Esophagus (tissue), 2 donors: Measurements from ENCODE around the gene ARSB. TPM values are rescaled to one million over a fixed set of nuclear protein-coding genes. Genes with fewer than 3 reads are reported as not detected.

Source experiments
- H3K27ac ChIP-seq, 2 donors: one replicate each; pipeline ENCODE4 v1.5.1; 2013; ENCODE audit warnings: low read depth in 2 of 2, mild to moderate bottlenecking in 2 of 2, inconsistent platforms in 1 of 2, low read length in 1 of 2, moderate library complexity in 1 of 2
- H3K27me3 ChIP-seq, 2 donors: one replicate each; pipeline ENCODE4 v1.6.1; 2013; ENCODE audit warnings: low read length in 2 of 2, control low read depth in 1 of 2, mild to moderate bottlenecking in 1 of 2; ENCODE audit not compliant: insufficient read depth in 2 of 2, control insufficient read depth in 1 of 2
- H3K36me3 ChIP-seq, 2 donors: one replicate each; pipeline ENCODE4 v1.6.1; 2013; ENCODE audit warnings: low read length in 1 of 2; ENCODE audit not compliant: control insufficient read depth in 2 of 2, insufficient read depth in 2 of 2
- H3K4me1 ChIP-seq, 2 donors: one replicate each; pipeline ENCODE4 v1.6.1; 2013; ENCODE audit warnings: low read length in 1 of 2; ENCODE audit not compliant: control insufficient read depth in 2 of 2, insufficient read depth in 2 of 2
- H3K4me3 ChIP-seq, 2 donors: one replicate each; pipeline ENCODE4 v1.5.1; 2013; ENCODE audit warnings: low read length in 2 of 2, mild to moderate bottlenecking in 2 of 2, low read depth in 1 of 2, moderate library complexity in 1 of 2
- H3K9me3 ChIP-seq, 2 donors: one replicate each; pipeline ENCODE4 v1.6.1; 2013; ENCODE audit warnings: mild to moderate bottlenecking in 2 of 2, low read depth in 1 of 2, low read length in 1 of 2, moderate library complexity in 1 of 2; ENCODE audit not compliant: control insufficient read depth in 2 of 2, insufficient read depth in 1 of 2
- WGBS, 2 donors: extraction: QIAGEN DNeasy Blood & Tissue Kit; methylation state at CpG; one replicate each; pipeline ENCODE4 v1.1.7; 2013; 5-methylcytosine and 5-hydroxymethylcytosine counted together
- polyA plus RNA-seq, 2 donors: library from polyadenylated mRNA; stranded (reverse); fragments of 200-250 nt; gene quantifications; one replicate each; pipeline ENCODE4 v1.2.3, GENCODE V29; 2013
- donor health status: healthy with polysubstance abuse.
- donor health status: Bipolar disorder and iron deficiency.

The ARSB gene
- polyA plus RNA-seq, 2 donors, result 0.61 to 1.7 TPM

DNA sequence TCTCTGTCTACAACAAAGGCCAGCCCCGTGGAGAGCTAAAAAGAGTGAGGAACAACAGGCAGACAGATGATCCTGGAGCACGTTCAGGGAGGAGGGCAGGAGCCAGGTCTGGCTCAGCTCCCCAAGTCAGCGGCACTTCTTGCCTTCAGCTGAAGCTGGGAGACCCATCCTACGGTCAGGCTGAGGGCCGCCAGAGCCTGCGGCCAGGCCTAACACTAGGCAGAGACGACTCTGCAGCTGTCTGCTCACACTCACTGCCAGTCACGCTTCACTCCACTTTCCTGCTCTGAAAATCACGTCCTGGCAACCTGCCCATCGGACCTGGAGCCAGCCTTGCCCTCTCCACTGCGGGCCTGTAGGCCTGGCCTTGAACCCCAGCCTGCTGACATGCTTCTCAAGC is 175.7 kb downstream of the ARSB start:
- Histone ChIP-seq H3K4me1 (no peaks in the 10 kb centered on the region), H3K9me3 (no peaks in the 10 kb centered on the region), H3K27ac (no peak overlapping the region), H3K4me3 (no peak overlapping the region), H3K36me3 (no peaks in the 10 kb centered on the region), H3K27me3 (no peaks in the 10 kb centered on the region)
- 70 to 75% methylated on average over 10 to 11 of the region's 11 CpGs for WGBS, 2 donors

DNA sequence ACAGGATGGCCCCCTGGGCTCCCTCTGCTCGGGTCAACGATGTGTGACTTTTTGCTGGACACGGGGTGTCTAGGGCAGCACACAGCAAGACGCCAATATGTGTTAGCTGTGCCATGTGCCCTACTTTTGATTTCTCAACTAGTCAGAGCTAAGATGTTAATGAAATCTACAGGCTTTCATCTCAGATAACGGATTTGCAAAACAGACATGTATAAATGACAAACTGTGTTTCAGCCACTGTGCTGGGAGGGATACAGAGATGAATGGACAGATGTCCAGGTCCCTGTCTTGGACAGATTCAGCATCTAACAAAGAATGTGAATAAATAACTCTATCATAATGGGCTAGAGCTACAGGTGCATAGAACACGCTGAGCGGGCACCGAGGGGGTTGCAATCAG is 176.3 kb downstream of the ARSB start:
- Histone ChIP-seq H3K27ac (no peak overlapping the region), H3K4me3 (no peak overlapping the region), H3K4me1 (no peaks in the 10 kb centered on the region), H3K36me3 (no peaks in the 10 kb centered on the region), H3K27me3 (no peaks in the 10 kb centered on the region), H3K9me3 (no peaks in the 10 kb centered on the region)
- 91 to 93% methylated on average over 8 of the region's 8 CpGs for WGBS, 2 donors

DNA sequence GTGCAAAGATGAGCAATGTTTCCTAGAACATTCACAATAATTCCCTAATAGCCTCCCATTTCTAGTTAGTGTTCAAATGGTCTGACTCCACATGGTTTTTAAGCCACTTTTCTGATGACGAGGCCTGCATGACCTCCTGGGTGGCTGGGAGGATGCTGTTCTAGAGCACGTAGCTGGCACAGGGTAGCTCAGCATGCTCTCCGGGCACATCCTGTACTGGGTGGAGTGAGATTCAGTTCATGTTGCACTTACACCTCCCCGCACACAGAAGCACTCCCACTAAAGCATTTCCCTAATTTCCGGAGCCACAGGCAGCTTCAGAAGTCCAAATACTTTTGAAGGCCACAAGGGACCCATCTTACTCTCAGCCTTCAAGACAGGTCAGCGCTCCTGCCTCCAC is 176.7 kb downstream of the ARSB start:
- Histone ChIP-seq H3K27me3 (no peaks in the 10 kb centered on the region), H3K4me1 (no peaks in the 10 kb centered on the region), H3K4me3 (no peak overlapping the region), H3K9me3 (no peaks in the 10 kb centered on the region), H3K36me3 (no peaks in the 10 kb centered on the region), H3K27ac (no peak overlapping the region)
- 91 to 95% methylated on average over 6 of the region's 6 CpGs for WGBS, 2 donors

DNA sequence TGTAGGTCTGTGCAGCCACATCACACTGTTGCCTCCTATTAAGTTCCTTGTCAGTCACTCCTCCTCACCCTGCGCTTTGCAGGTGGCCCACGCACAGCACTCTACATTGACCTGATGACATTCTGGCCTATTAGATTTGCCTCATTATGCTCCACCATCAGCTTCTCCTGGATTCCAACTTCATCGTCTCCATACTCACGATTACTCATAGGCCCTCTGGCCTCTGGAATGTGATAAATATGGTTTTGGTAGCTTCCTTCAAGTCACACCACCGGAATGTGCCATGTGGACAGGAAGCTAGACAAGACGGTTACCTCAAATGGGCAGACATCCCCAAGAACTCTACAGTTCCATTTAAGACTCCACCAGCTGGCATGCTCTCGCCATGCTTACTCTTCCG is 178.6 kb downstream of the ARSB start:
- Histone ChIP-seq H3K4me1 (no peaks in the 10 kb centered on the region), H3K4me3 (no peak overlapping the region), H3K36me3 (no peaks in the 10 kb centered on the region), H3K9me3 (peaks cover 0 to under 1% of the 10 kb centered on the region in 2 donors), H3K27ac (no peak overlapping the region), H3K27me3 (no peaks in the 10 kb centered on the region)
- WGBS, 2 donors, result 93 to 95% methylated on average over 8 of the region's 8 CpGs

DNA sequence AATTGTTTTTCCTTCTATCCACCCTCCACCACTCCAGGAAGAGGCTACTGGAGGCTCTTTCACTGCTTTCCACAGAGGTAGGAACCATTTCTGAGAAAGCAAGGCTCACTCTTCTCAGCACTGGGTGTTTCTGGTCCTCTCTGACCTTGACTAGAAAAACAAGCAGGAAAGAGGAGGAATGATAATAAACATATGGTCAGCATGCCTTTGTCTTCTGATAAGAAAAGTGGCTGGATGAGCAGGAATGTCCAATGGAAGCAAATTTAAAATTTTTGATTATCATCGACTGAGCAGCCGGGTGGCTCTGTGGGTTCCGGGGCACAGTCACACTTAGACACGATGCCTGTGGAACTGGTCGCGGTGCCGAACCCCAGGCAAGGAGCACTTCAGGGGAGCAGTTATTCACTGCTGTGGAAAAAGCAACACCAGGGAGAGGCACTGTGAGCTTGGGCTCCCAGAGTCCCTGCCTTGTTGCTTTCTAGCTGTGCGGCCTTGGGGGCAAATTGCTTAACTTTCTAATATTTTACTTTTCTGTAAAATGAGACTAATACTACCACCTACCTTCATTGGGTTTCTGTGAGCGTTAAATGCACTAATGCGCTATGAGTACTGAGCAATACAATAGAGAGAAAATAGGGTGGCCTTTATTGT is 179.5 kb downstream of the ARSB start:
- Histone ChIP-seq H3K9me3 (peaks cover 0 to 5% of the 10 kb centered on the region in 2 donors), H3K27me3 (no peaks in the 10 kb centered on the region), H3K4me3 (no peak overlapping the region), H3K27ac (no peak overlapping the region), H3K36me3 (no peaks in the 10 kb centered on the region), H3K4me1 (no peaks in the 10 kb centered on the region)
- WGBS, 2 donors, result 97% methylated on average over 10 of the region's 10 CpGs

DNA sequence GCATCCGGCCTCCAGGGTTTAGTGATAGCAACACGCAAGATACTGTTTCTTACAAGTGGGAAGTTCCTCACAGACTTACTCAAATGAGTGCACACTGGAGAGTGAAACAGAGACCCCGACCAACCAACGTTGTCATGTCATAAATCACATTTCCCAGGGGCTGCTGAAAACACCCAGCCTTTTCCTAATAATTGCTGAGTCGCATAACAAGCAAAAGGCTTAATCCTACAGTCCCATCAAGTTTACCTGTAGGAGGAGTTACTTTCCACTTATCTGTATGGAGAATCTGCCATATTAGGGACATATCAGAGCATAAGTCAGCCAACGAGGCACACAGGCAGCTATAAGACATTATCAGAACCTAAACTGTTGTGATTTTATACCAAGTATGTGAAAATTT is 180.1 kb downstream of the ARSB start:
- Histone ChIP-seq H3K27me3 (no peaks in the 10 kb centered on the region), H3K9me3 (peaks cover 0 to 5% of the 10 kb centered on the region in 2 donors), H3K4me3 (no peak overlapping the region), H3K4me1 (no peaks in the 10 kb centered on the region), H3K36me3 (no peaks in the 10 kb centered on the region), H3K27ac (no peak overlapping the region)
- WGBS, 2 donors, result 85 to 89% methylated on average over 6 of the region's 6 CpGs

DNA sequence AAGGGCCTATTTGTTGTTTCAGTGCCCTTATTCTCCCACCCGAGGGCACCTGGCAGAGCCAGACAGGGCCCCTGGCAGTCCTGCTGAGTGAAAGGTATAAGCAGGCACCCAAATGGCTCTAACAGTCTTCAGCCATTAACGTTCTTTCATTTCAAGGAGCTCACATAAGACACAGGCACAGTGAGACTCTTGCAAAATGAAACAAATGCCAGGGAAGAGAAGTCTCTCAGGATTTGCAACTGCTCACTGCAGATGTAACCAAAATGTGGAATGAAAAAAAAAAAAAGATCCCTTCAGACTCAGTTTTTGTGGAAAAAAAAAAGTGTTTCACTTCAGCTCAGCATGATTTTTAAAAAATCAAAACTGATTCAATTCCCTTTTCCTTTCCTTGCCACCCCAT is 181.2 kb downstream of the ARSB start:
- no peaks in the 10 kb centered on the region for H3K4me1 ChIP-seq
- WGBS, 2 donors, result 83% methylated on average over 2 of the region's 2 CpGs
- H3K36me3 ChIP-seq, result no peaks in the 10 kb centered on the region
- H3K27ac ChIP-seq, result no peak overlapping the region
- no peak overlapping the region for H3K4me3 ChIP-seq
- peaks cover 0 to 5% of the 10 kb centered on the region in 2 donors for H3K9me3 ChIP-seq
- H3K27me3 ChIP-seq, result no peaks in the 10 kb centered on the region

DNA sequence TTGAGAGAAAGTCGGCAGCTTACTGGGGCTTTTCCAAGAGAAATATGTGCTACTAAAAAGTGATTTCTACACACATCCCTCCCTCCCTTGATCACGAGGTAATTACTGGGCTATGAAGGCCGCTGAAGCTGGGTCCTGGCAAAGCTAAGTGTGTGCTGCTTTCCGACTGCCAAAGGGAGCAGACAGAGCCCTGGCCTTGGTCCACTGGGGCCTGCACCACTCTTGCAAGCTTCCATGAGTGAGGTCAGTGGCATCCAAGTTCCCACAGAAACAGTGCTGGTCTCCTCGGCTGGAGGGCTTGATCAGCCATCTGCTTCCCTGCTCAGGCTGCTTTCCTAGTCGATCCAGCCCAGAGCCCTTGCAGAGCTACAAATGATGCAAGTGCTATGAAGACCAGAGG is 181.8 kb downstream of the ARSB start:
- Histone ChIP-seq H3K27me3 (no peaks in the 10 kb centered on the region), H3K36me3 (no peaks in the 10 kb centered on the region), H3K9me3 (peaks cover 0 to 5% of the 10 kb centered on the region in 2 donors), H3K4me3 (no peak overlapping the region), H3K4me1 (no peaks in the 10 kb centered on the region), H3K27ac (no peak overlapping the region)
- 67 to 72% methylated on average over 6 of the region's 6 CpGs for WGBS, 2 donors

DNA sequence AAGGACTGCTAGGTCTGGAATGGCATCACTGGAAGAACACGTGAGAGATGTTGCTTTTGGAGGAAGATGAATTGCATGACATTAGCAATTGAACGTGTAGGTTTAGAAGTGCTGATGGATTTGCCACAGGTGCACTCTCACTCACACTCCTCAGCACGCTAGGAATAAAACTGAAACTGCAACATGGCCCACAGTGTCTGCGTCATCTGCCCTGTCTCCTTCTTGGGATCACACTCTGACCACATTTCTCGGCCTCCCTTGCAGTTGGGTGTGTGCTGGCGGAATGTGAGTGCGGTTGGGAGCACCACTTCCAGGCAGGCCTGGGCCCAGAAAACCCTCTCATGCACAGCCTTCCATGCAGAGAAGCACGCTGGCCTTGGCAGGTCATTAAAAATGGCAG is 183.7 kb downstream of the ARSB start:
- no peak overlapping the region for H3K27ac ChIP-seq
- H3K9me3 ChIP-seq, result peaks cover 0 to 5% of the 10 kb centered on the region in 2 donors
- no peaks in the 10 kb centered on the region for H3K4me1 ChIP-seq
- no peaks in the 10 kb centered on the region for H3K27me3 ChIP-seq
- no peak overlapping the region for H3K4me3 ChIP-seq
- no peaks in the 10 kb centered on the region for H3K36me3 ChIP-seq
- 93 to 94% methylated on average over 8 of the region's 8 CpGs for WGBS, 2 donors

DNA sequence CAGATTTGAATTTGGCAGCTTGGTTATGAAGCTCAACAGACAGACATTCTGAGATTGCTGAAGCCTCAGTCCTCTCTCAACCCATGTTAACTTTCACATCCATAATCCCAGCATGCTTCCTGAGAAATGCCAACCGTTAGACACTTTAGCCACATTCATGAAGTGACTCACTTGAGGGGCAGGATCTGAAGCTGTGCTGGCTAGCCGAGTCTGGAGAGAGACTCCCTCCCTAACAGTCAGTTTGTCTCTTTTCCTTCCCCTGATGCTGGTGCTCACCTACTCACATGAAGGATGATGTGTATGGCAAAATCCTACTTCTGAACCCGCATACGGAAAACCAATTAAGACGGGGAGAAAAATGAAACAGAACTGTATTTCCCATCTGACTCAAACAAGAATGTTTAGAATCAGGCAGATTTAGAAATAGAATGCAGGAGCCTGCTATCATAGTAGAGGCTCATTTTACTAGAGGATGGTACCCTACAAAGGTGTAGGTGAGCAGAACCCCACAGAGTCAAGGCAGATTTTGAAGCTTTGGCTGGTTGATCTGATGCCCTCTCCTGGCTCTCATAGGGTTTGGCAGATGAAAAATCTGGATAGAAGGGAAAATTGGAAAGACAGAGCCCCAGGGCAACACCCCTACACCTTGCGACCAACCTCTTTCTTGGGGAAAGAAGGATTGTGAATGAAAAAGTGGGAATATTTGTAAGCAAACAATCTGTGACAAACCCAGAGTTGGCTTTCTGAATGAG is 185.7 kb downstream of the ARSB start:
- 88 to 90% methylated on average over 6 of the region's 6 CpGs for WGBS, 2 donors
- Histone ChIP-seq H3K27ac (no peak overlapping the region), H3K36me3 (no peaks in the 10 kb centered on the region), H3K4me3 (no peak overlapping the region), H3K27me3 (no peaks in the 10 kb centered on the region), H3K4me1 (no peaks in the 10 kb centered on the region), H3K9me3 (peaks cover 0 to 5% of the 10 kb centered on the region in 2 donors)
